Stromal cell of bone marrow (primary cell): Measurements from ENCODE around the gene ATP2C2.

Source experiments
- DNase-seq: peaks from one replicate; pipeline ENCODE4 v3.0.0-alpha.2; 2012; ENCODE audit warnings: low read depth

The ATP2C2 gene

GRCh38 chr16:84476401-84476800 is 108.1 kb downstream of the ATP2C2 start:
- no peak for DNase-seq

- no peak for DNase-seq
Observed at GRCh38 chr16:84477661-84478060, 109.3 kb downstream of the ATP2C2 start.

DNA sequence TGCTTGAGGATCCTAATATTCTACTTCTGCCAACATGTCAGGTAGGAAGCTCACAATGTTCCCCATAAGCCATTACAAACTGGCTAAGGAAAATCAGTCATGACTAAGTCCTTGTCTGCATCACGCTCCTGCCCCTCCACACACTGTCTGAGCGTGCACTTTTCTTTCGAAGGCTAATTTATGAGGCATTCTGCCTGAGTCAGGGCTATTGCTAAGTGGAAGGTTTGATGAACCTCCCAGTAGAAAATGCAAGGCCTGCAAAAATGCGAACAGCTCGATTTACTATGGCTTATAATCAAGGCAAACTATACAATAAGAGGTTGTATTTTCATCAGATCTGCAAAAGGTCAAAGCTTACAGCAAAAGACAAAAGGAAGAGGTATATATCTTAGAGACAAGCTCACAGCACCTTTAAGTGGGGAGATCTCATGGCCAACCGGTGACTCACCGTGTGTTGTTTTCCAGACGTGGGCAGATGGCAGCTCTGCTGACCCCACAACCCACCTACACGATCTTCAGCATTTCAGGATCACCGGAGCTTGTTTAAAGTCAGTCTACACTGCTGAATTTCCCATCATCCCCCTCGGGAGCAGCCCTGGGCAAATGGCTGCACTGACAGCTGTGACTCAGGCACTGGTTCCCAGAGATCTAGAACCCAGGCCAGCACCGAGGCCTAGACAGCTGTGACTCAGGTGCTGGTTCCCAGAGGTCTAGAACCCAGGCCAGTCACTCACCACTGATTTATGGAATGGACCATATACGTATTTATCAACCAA is 110.0 kb downstream of the ATP2C2 start:
- DNase-seq = peak; percentile 73

GRCh38 chr16:84479716-84480450 is 111.5 kb downstream of the ATP2C2 start:
- no peak for DNase-seq

DNA sequence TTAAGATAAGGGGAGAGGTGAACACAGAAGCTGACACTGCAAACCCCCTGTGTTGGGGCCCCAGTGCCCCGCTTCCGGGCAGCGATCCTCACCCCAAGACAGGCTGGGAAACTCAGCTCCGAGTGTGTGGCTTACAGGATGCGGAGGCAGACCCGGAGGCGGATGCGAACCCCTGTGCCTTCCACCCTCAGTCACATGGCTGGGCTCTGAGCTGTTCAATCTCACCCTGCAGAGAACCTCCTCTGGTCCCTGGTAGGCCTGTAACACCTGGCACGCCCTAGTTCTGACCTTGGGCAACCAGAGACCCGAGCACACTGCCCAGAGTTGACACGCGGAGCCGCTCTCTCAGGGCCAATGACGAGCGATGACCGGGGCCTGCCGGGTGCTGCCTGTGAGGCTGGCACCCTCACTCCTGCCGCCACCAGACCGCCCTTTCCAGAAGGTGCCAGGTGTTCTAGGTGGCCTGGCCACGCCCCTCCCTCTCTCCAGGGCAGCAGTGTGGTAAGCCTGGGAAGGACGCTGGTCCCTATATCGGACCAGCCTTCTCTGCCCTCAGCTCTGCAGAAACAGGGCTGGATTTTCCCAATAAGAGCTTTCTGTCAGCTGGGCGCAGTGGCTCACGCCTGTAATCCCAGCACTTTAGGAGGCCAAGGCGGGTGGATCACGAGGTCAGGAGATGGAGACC is 112.9 kb downstream of the ATP2C2 start:
- DNase-seq = no peak

DNA sequence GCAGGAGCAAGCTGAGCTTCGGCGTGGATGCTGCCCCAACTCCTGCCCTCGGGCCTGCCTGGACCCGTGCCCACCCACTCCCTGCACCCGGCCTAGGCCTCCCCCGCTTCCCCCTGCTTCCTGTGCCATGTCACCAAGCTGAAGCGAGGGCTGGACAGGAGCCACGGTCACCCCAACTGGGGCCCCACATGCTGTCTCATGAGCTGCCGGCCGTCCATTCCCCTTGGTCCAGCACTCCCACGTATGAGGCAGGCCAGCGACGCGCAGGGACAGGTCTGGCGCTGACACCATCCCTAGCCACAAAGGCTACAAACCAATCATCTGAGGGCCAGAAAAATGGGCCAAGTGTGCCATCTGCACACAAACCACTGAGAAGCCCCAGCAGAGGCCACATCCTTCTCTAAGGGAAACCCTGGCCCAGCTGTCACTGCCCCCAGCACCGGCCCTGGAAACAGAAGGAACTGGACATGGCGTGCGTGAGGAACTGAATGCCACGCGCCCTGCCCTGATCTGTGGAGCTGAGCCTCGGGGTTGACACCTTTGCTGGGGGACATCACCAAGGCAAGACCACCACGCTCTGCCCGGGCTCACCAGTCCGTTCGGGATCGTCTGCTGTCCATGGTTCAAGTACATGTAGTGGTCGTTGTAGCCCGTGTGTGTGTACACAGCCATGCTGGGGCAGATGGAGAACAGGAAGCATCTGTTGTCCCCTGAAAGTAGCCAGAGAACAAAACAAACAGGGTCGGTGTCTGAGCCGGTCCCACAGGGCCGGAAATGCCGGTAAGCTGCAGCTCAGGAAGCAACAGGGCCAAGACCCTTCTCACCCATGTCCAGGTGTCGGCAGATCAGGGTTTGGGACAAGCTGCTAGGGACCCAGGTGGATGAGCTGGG is 113.9 kb downstream of the ATP2C2 start:
- DNase-seq = no peak

- no peak for DNase-seq
Observed at GRCh38 chr16:84482951-84483881, 114.9 kb downstream of the ATP2C2 start.

GRCh38 chr16:84483882-84484565 is 115.7 kb downstream of the ATP2C2 start:
- no peak for DNase-seq

- DNase-seq = peak; percentile 38
Observed at GRCh38 chr16:84484579-84485254, 116.4 kb downstream of the ATP2C2 start.

DNA sequence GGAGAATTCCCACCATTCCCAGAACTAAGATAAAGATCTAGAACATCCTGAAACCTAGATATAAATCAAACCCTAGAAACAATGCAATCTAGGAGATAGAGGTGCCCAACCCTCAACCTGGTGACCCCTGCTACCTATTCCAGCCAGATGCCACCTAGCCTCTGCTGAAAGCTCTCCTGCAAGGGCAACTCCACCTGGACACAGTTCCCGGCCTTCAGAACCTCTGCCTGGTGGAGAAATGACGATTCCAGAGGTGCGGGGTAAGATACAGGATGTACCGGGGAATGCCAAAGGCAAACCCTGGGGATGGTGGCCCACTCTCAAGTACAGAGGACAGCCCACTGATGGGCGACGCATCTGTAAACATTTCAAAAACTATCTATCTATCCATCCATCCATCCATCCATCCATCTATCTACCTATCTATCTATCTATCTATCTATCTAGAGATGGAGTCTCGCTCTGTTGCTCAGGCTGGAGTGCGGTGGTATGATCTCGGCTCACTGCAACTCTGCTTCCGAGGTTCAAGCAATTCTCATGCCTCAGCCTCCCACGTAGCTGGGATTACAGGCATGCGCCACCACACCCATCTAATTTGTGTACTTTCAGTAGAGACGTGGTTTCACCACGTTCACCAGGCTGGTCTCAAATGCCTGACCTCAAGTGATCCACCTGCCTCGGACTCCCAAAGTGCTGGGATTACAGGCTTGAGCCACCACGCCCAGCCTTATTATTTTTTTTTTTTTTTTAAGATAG is 117.1 kb downstream of the ATP2C2 start:
- DNase-seq = no peak

DNA sequence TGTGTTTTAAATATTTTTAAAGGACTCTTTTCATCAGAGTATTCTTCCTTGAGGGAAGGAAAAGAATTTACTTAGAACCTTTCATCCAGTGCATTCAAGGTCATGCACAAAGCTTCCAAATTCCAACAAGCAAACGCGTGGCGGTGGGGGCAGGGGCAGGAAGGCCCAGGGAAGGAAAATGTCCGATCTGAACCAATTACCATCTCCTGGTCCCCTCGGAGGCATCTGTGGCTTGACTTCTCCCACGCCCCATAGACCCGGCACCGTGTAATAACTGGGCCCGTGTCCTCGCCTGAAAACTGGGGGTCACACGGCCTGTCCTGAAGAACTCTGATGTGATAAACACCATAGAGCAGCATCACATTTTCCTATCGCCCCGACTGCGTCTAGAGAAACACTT is 117.8 kb downstream of the ATP2C2 start:
- DNase-seq = no peak

GRCh38 chr16:84486551-84487235 is 118.4 kb downstream of the ATP2C2 start:
- DNase-seq = no peak

- no peak for DNase-seq
Observed at GRCh38 chr16:84487358-84487757, 119.0 kb downstream of the ATP2C2 start.

DNA sequence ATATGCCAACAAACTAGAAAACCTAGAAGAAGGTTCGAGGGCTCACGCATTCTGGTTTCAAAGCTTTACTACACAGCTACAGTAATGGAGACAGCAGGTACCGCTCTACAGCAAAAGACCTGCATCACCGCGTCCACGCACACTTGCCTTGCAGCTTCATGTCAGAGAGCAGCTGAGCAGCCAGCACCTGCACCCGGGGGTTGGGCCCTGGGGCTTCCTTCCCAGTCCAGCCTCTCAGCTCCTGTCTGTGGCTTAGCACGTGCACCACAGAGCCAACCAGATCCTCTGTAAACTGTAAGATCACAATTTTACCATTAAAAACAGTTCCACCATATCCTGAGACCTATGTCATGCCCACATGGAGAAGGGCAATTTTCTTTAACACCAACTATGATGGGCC is 120.8 kb downstream of the ATP2C2 start:
- DNase-seq = no peak

DNA sequence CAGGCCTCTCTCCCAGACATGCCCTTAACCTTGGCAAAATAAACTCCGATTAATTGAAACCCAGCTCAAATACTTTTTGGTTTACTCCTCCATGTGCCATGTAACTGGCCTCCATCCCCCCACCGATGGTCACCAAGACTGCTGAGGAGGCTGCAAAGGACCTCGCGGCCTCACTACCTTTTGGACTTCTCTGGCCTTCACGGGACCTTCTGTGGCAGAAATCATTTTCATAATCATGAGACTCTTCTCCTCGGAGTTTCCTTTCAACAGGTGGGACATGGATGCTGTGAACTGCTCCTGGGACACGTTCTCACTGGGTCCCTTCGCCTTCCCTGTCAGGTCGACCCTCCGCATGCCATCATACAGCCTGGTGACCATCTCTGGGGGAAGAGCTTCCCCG is 127.2 kb downstream of the ATP2C2 start:
- DNase-seq = no peak

- DNase-seq = no peak
Observed at GRCh38 chr16:84496991-84497390, 128.7 kb downstream of the ATP2C2 start.

- DNase-seq = no peak
Observed at GRCh38 chr16:84497418-84498222, 129.3 kb downstream of the ATP2C2 start.
